Measurements from ENCODE around the gene CDCP1.

DNA sequence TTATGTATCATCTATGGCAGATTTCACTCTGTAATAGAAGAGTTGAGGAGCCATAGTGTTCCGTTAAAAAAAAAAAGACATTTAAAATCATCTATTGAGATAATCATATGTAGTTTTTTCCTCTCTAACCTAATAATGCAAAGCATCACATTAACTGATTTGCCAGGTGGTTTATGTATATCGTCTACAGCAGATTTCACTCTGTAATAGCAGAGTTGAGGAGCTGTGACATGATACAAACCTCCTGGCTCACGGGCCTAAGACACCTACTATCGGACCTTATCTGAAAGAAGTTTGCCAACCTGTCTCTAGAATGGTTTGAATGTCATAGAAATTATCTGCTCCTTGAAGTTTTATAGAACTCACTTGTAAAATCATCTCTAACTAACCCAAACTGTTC lies 29.8 kb downstream of the CDCP1 start:
- TF ChIP-seq, protein P1, sequence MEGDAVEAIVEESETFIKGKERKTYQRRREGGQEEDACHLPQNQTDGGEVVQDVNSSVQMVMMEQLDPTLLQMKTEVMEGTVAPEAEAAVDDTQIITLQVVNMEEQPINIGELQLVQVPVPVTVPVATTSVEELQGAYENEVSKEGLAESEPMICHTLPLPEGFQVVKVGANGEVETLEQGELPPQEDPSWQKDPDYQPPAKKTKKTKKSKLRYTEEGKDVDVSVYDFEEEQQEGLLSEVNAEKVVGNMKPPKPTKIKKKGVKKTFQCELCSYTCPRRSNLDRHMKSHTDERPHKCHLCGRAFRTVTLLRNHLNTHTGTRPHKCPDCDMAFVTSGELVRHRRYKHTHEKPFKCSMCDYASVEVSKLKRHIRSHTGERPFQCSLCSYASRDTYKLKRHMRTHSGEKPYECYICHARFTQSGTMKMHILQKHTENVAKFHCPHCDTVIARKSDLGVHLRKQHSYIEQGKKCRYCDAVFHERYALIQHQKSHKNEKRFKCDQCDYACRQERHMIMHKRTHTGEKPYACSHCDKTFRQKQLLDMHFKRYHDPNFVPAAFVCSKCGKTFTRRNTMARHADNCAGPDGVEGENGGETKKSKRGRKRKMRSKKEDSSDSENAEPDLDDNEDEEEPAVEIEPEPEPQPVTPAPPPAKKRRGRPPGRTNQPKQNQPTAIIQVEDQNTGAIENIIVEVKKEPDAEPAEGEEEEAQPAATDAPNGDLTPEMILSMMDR (IDR thresholded peaks at IDR 0.05; ENCODE audit: low read length), result no peak
- TF ChIP-seq EZH2 (IDR thresholded peaks at IDR 0.05; ENCODE audit: borderline replicate concordance, low read length), result no peak
